ENCODE measurements around the gene PIK3R3.

- TF ChIP-seq CTCF (IDR thresholded peaks at IDR 0.05; ENCODE audit: low read length) = no peak
- no peak for TF ChIP-seq EZH2 (IDR thresholded peaks at IDR 0.05; ENCODE audit: borderline replicate concordance, low read length)
Measured at GRCh38 chr1:46062651-46063319, 69.6 kb downstream of the PIK3R3 start.

Data from OCI-LY1 (cell line).